SK-N-SH treated with all-trans-retinoic acid at 6 μM for 48 hours (cell line): ENCODE measurements around the gene CYP3A7.

Source experiments
- BACH2 ChIP-seq: fragments of 250-450 bp; sonication (Bioruptor Pico); IDR thresholded peaks from 2 replicates; pipeline ENCODE4 v1.9.0; 2021; ENCODE audit warnings: mild to moderate bottlenecking, borderline replicate concordance
- RARB ChIP-seq: fragments of 250-450 bp; sonication (Bioruptor Pico); IDR thresholded peaks from 2 replicates; pipeline ENCODE4 v1.8.0; 2021; ENCODE audit warnings: mild to moderate bottlenecking, moderate library complexity
- ZFP3 ChIP-seq: fragments of 250-450 bp; sonication (Bioruptor Pico); IDR thresholded peaks from 2 replicates; pipeline ENCODE4 v1.5.0; 2020; ENCODE audit warnings: mild to moderate bottlenecking, moderate library complexity
- ZFP30 ChIP-seq: fragments of 450-650 bp; formaldehyde crosslinking; IDR thresholded peaks from 2 replicates; pipeline ENCODE4 v1.5.0; 2022; ENCODE audit warnings: mild to moderate bottlenecking, moderate library complexity
- ZNF8 ChIP-seq: fragments of 450-650 bp; formaldehyde crosslinking; IDR thresholded peaks from 2 replicates; pipeline ENCODE4 v1.5.0; 2020; ENCODE audit warnings: mild to moderate bottlenecking, moderate library complexity
- TF ChIP-seq, protein P1 (sequence below): fragments of 250-450 bp; sonication (Bioruptor Pico); IDR thresholded peaks from 2 replicates; pipeline ENCODE4 v1.8.0; 2020; ENCODE audit warnings: mild to moderate bottlenecking, moderate library complexity, borderline replicate concordance

DNA sequence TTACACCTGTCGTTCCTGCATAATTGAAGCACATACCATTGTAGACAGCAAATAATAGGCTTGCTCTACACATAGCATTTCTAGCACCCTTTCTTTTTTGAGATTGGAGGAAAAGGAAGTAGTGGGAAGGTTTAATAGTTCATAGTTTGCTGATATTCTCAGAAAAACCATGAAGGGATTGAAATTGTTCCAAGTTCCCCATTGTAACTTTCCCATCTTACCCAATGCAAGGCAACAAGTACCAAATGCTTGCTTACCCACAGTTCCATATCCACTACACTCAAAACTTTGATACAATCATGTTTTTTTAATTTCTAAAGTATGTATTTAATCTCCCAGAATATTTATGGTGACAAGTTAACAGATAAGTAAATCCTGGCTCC is 69.0 kb downstream of the CYP3A7 start:
- no peak for TF ChIP-seq BACH2 (CRISPR knock-in tag)
- no peak for TF ChIP-seq RARB (CRISPR knock-in tag)
- TF ChIP-seq ZFP3 (CRISPR knock-in tag) = no peak
- TF ChIP-seq ZFP30 = no peak
- no peak for TF ChIP-seq ZNF8 (CRISPR knock-in tag)
- TF ChIP-seq, protein P1, sequence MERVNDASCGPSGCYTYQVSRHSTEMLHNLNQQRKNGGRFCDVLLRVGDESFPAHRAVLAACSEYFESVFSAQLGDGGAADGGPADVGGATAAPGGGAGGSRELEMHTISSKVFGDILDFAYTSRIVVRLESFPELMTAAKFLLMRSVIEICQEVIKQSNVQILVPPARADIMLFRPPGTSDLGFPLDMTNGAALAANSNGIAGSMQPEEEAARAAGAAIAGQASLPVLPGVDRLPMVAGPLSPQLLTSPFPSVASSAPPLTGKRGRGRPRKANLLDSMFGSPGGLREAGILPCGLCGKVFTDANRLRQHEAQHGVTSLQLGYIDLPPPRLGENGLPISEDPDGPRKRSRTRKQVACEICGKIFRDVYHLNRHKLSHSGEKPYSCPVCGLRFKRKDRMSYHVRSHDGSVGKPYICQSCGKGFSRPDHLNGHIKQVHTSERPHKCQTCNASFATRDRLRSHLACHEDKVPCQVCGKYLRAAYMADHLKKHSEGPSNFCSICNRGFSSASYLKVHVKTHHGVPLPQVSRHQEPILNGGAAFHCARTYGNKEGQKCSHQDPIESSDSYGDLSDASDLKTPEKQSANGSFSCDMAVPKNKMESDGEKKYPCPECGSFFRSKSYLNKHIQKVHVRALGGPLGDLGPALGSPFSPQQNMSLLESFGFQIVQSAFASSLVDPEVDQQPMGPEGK (CRISPR knock-in tag) = no peak
